GM15510 (cell line): ENCODE results near the gene PANX2.
A peak's percentile ranks its signal among the peaks of the same experiment; 100 is the strongest.

Experiments
- POLR2A ChIP-seq: IDR thresholded peaks from 3 replicates; pipeline ENCODE4 v1.6.1; 2011; ENCODE audit warnings: borderline replicate concordance; ENCODE audit not compliant: insufficient read length; ENCODE audit errors: extremely low read depth

The PANX2 gene

GRCh38 chr22:50185375-50186087, 15.0 kb downstream of the PANX2 start, which contains the start of gene TRABD:
TSS of gene TRABD (plus strand) at chr22:50185913. CDS start at chr22:50193061, 7,148 bp downstream.
- peak; percentile 65 for TF ChIP-seq POLR2A

GRCh38 chr22:50186181-50186714, 15.7 kb downstream of the PANX2 start:
- no peak for TF ChIP-seq POLR2A

GRCh38 chr22:50186761-50187523, 16.4 kb downstream of the PANX2 start:
- TF ChIP-seq POLR2A: peak; percentile 15

GRCh38 chr22:50188356-50188755, 17.8 kb downstream of the PANX2 start:
- no peak for TF ChIP-seq POLR2A

GRCh38 chr22:50189184-50189848, 18.8 kb downstream of the PANX2 start:
- TF ChIP-seq POLR2A: no peak

- no peak for TF ChIP-seq POLR2A
These were observed 19.3 kb downstream of the PANX2 start for GRCh38 chr22:50189849-50190181.

- TF ChIP-seq POLR2A: peak; percentile 89
These were observed 19.8 kb downstream of the PANX2 start for GRCh38 chr22:50190182-50190940.

GRCh38 chr22:50190941-50191741, 20.6 kb downstream of the PANX2 start:
- TF ChIP-seq POLR2A: peak; percentile 39

- no peak for TF ChIP-seq POLR2A
These were observed 22.1 kb downstream of the PANX2 start for GRCh38 chr22:50192436-50193204.

- no peak for TF ChIP-seq POLR2A
These were observed 23.1 kb downstream of the PANX2 start for GRCh38 chr22:50193621-50194020.

GRCh38 chr22:50194037-50194805, 23.7 kb downstream of the PANX2 start:
- TF ChIP-seq POLR2A: no peak

GRCh38 chr22:50196256-50196655, 25.7 kb downstream of the PANX2 start:
- no peak for TF ChIP-seq POLR2A
